ENCODE measurements around the gene NAA80. TPM values are rescaled to one million over a fixed set of nuclear protein-coding genes. Genes with fewer than 3 reads are reported as not detected.
A peak's percentile ranks its signal among the peaks of the same experiment; 100 is the strongest.

The NAA80 gene
- polyA plus RNA-seq, 1 donor from 2014 or later: 4.6 TPM

DNA sequence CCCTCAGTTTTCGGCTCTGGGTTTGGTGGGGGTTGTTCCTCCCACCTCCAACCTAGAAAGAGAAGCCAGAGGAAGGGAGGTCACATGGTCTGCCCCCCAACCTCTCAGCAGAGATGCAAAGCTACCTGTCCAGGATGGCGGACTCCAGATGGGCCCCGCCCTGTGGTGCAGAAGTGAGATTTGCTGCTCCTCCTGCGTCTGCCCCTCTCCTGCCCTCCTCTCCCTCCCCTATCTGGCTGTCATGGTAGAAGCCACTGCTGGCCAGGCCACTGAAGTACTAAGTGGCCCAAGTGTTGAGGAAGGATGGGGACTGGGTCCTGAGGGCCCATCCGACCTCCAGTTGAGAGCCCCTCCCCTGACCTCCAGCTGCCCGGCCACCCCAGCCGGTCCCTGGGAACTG is 32.4 kb downstream of the NAA80 start:
- no peaks in the 10 kb centered on the region for H3K79me2 ChIP-seq (replicated peaks; ENCODE audit: insufficient read depth, low read length)
- no peak overlapping the region for H3K9ac ChIP-seq (ENCODE audit: low read length)
- H3K4me3 ChIP-seq (ENCODE audit: low read length): no peak overlapping the region
- no peaks in the 10 kb centered on the region for H3K27me3 ChIP-seq (ENCODE audit: insufficient read depth, low read depth, low read length)
- H3K27ac ChIP-seq (ENCODE audit: low read length): no peak overlapping the region
- no peaks in the 10 kb centered on the region for H3F3A ChIP-seq (ENCODE audit: insufficient read depth, low read length, poor library complexity, severe bottlenecking)
- H3K9me2 ChIP-seq (ENCODE audit: insufficient read depth, low read length): no peaks in the 10 kb centered on the region
- H4K20me1 ChIP-seq (ENCODE audit: insufficient read depth): no peaks in the 10 kb centered on the region
- no peak overlapping the region for H2AFZ ChIP-seq (ENCODE audit: low read depth, low read length)
- no peak for TF ChIP-seq RAD21 (conservative IDR thresholded peaks at IDR 0.05)
- no peak for TF ChIP-seq CTCF (IDR thresholded peaks at IDR 0.05; ENCODE audit: poor library complexity, severe bottlenecking)
- no peak for TF ChIP-seq EZH2 (IDR thresholded peaks at IDR 0.05; ENCODE audit: borderline replicate concordance, insufficient read depth, low read length, poor library complexity, severe bottlenecking)
- no peak for TF ChIP-seq EP300 (conservative IDR thresholded peaks at IDR 0.05; ENCODE audit: poor library complexity, severe bottlenecking)
- H3K9me3 ChIP-seq (ENCODE audit: low read length): no peaks in the 10 kb centered on the region
- H3K4me2 ChIP-seq (ENCODE audit: low read length): no peak overlapping the region
- H3K36me3 ChIP-seq (ENCODE audit: insufficient read depth, low read length): no peaks in the 10 kb centered on the region

DNA sequence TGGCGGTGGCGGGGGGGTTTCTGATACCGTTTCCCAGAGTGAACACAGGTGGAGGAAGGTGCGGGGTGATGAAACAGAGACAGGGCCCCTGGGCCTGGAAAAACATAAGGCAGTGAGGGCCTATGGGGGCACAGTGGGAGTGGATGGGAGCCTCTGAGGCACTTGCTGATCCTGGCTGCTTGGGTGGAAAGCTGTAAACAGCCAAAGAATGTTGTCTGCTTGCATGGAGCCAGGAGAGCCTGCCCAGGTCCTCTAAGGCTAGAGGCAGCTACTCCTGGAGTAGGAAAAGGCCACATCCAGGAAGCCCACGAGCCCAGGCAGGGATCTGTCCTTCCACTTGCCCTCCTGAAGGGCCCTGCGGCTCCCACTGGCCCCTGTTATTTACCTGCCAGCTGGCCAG is 33.2 kb downstream of the NAA80 start:
- no peak overlapping the region for H3K4me3 ChIP-seq (ENCODE audit: low read length)
- H3K9ac ChIP-seq (ENCODE audit: low read length): no peak overlapping the region
- no peak overlapping the region for H3K4me2 ChIP-seq (ENCODE audit: low read length)
- no peaks in the 10 kb centered on the region for H3K36me3 ChIP-seq (ENCODE audit: insufficient read depth, low read length)
- no peak overlapping the region for H3K27ac ChIP-seq (ENCODE audit: low read length)
- H3K79me2 ChIP-seq (replicated peaks; ENCODE audit: insufficient read depth, low read length): no peaks in the 10 kb centered on the region
- H2AFZ ChIP-seq (ENCODE audit: low read depth, low read length): no peak overlapping the region
- no peaks in the 10 kb centered on the region for H4K20me1 ChIP-seq (ENCODE audit: insufficient read depth)
- no peaks in the 10 kb centered on the region for H3K27me3 ChIP-seq (ENCODE audit: insufficient read depth, low read depth, low read length)
- TF ChIP-seq RAD21 (conservative IDR thresholded peaks at IDR 0.05): no peak
- no peak for TF ChIP-seq SMC3 (conservative IDR thresholded peaks at IDR 0.05; ENCODE audit: poor library complexity)
- no peak for TF ChIP-seq EP300 (conservative IDR thresholded peaks at IDR 0.05; ENCODE audit: poor library complexity, severe bottlenecking)
- TF ChIP-seq REST (IDR thresholded peaks at IDR 0.05; ENCODE audit: borderline replicate concordance): no peak
- H3K9me2 ChIP-seq (ENCODE audit: insufficient read depth, low read length): no peaks in the 10 kb centered on the region
- H3K9me3 ChIP-seq (ENCODE audit: low read length): no peaks in the 10 kb centered on the region
- H3F3A ChIP-seq (ENCODE audit: insufficient read depth, low read length, poor library complexity, severe bottlenecking): no peaks in the 10 kb centered on the region

GRCh38 chr3:50265571-50265970 is 33.6 kb downstream of the NAA80 start:
- H2AFZ ChIP-seq (ENCODE audit: low read depth, low read length): no peak overlapping the region
- H3K4me2 ChIP-seq (ENCODE audit: low read length): no peak overlapping the region
- H3K9me2 ChIP-seq (ENCODE audit: insufficient read depth, low read length): no peaks in the 10 kb centered on the region
- H3K27me3 ChIP-seq (ENCODE audit: insufficient read depth, low read depth, low read length): no peaks in the 10 kb centered on the region
- no peak overlapping the region for H3K9ac ChIP-seq (ENCODE audit: low read length)
- H3K79me2 ChIP-seq (replicated peaks; ENCODE audit: insufficient read depth, low read length): no peaks in the 10 kb centered on the region
- TF ChIP-seq EZH2 (IDR thresholded peaks at IDR 0.05; ENCODE audit: borderline replicate concordance, insufficient read depth, low read length, poor library complexity, severe bottlenecking) (no peak), REST (IDR thresholded peaks at IDR 0.05; ENCODE audit: borderline replicate concordance) (no peak), POLR2AphosphoS5 (IDR thresholded peaks at IDR 0.05) (no peak), RAD21 (conservative IDR thresholded peaks at IDR 0.05) (no peak), TAF1 (IDR thresholded peaks at IDR 0.05; ENCODE audit: low read depth) (no peak), CTCF (IDR thresholded peaks at IDR 0.05; ENCODE audit: poor library complexity, severe bottlenecking) (no peak), SMC3 (conservative IDR thresholded peaks at IDR 0.05; ENCODE audit: poor library complexity) (no peak), EP300 (conservative IDR thresholded peaks at IDR 0.05; ENCODE audit: poor library complexity, severe bottlenecking) (no peak), MXI1 (conservative IDR thresholded peaks at IDR 0.05; ENCODE audit: poor library complexity, severe bottlenecking) (no peak)
- H3K9me3 ChIP-seq (ENCODE audit: low read length): no peaks in the 10 kb centered on the region
- H3K27ac ChIP-seq (ENCODE audit: low read length): peak overlapping the region; percentile 47
- H3K36me3 ChIP-seq (ENCODE audit: insufficient read depth, low read length): no peaks in the 10 kb centered on the region
- H3F3A ChIP-seq (ENCODE audit: insufficient read depth, low read length, poor library complexity, severe bottlenecking): no peaks in the 10 kb centered on the region
- no peaks in the 10 kb centered on the region for H4K20me1 ChIP-seq (ENCODE audit: insufficient read depth)
- H3K4me3 ChIP-seq (ENCODE audit: low read length): no peak overlapping the region

All from neural cell (in vitro differentiated cells).